Measurements from ENCODE around the gene ZC3HAV1. TPM values are rescaled to one million over a fixed set of nuclear protein-coding genes. Genes with fewer than 3 reads are reported as not detected.

Gene ZC3HAV1
- polyA plus RNA-seq, 1 donor (not counting 4 experiments of a cell fraction or from before 2014, with no cell fraction given) = 31.7 TPM

DNA sequence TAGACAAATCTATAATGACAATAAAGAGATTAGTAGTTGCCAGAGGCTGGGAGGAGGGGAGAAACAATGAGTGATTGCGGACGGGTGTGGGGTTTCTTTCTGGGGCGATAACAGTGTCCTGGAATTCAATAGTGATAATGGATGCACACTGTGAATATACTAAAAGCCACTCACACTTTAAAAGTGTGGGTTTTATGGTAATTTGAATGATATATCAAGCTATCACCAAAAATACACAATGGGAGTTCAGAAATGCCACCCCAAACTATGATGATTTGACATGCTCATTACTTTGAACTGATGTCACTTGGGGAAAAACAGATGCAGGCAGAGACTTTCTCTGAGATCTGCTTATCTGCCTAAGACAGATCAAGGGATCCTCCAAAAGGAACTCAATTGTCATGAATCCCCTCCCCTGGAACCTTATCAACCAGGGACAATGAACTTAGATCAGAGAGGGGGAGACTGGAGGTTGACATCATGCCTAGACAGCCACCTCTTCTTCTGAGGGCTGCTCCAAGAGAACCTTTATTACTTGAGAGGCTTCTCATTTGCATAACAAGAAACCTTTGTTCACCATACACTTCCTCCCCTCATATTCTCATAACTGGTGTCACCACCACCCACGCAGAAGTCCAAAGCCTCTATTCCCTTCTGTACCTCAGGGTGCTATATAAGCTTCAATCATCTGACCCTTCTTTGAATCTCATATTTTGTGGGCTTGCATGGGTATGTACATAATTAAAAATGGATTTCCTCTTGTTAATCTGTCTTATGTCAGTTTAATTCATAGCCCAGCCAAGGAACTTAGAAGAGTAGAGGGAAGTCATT lies 14.8 kb upstream of the ZC3HAV1 start:
- dilution Hi-C loops (cut with MboI; ENCODE audit: extremely low pct_ligation_motif_present, low sequenced_read_pairs) = no loop called here

DNA sequence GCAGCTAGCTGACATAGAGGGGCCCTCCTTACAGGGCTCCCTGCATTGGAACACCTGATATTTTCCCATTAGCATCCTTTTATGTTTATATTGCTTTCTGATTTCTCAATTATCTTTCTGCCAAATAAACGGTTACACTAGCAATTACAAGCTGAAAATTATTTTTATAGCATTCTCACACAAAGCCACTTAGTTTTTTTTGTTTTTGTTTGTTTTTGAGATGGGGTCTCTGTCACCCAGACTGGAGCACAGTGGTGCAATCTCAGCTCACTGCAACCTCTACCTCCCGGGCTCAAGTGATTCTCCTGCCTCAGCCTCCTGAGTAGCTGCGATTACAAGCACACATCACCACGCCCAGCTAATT lies 9.9 kb upstream of the ZC3HAV1 start:
- H2AFZ ChIP-seq (ENCODE audit: control insufficient read depth, low read length) = no peak overlapping the region
- no peaks in the 10 kb centered on the region for H3K36me3 ChIP-seq (ENCODE audit: control insufficient read depth in 2 of 2, extremely low read depth in 1 of 2, insufficient read depth in 2 of 2, low read length in 2 of 2)
- no peak overlapping the region for H3K4me2 ChIP-seq (ENCODE audit: control insufficient read depth, extremely low read depth, insufficient read depth, low read depth, low read length)
- no peak for TF ChIP-seq EZH2 (IDR thresholded peaks at IDR 0.05; ENCODE audit: low read length)
- TF ChIP-seq, protein P1, sequence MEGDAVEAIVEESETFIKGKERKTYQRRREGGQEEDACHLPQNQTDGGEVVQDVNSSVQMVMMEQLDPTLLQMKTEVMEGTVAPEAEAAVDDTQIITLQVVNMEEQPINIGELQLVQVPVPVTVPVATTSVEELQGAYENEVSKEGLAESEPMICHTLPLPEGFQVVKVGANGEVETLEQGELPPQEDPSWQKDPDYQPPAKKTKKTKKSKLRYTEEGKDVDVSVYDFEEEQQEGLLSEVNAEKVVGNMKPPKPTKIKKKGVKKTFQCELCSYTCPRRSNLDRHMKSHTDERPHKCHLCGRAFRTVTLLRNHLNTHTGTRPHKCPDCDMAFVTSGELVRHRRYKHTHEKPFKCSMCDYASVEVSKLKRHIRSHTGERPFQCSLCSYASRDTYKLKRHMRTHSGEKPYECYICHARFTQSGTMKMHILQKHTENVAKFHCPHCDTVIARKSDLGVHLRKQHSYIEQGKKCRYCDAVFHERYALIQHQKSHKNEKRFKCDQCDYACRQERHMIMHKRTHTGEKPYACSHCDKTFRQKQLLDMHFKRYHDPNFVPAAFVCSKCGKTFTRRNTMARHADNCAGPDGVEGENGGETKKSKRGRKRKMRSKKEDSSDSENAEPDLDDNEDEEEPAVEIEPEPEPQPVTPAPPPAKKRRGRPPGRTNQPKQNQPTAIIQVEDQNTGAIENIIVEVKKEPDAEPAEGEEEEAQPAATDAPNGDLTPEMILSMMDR (optimal IDR thresholded peaks at IDR 0.05 in 1 of 3, IDR thresholded peaks at IDR 0.05 in 1 of 3, conservative IDR thresholded peaks at IDR 0.05 in 1 of 3; ENCODE audit: extremely low read depth in 1 of 3, insufficient read depth in 2 of 3, low read length in 3 of 3) = no peak
- H3K9me3 ChIP-seq (ENCODE audit: control insufficient read depth, low read depth, low read length) = no peaks in the 10 kb centered on the region
- FAIRE-seq (no peak), DNase-seq (ENCODE audit: low read depth, low spot score) (no peak)
- no peaks in the 10 kb centered on the region for H3K79me2 ChIP-seq (ENCODE audit: control insufficient read depth, insufficient read depth, low read length)
- no peak overlapping the region for H3K27ac ChIP-seq (ENCODE audit: control insufficient read depth, insufficient read depth, low read length)
- H3K9ac ChIP-seq (ENCODE audit: control insufficient read depth, extremely low read depth, insufficient read depth, low read length) = no peak overlapping the region
- H3K9me1 ChIP-seq (ENCODE audit: control insufficient read depth, extremely low read depth, insufficient read depth, low read length) = no peaks in the 10 kb centered on the region
- no peak overlapping the region for H3K4me3 ChIP-seq (ENCODE audit: control insufficient read depth in 2 of 3, extremely low read depth in 1 of 3, insufficient read depth in 2 of 3, low read depth in 1 of 3, low read length in 3 of 3)
- peaks cover 3% of the 10 kb centered on the region for H3K27me3 ChIP-seq (ENCODE audit: control insufficient read depth, extremely low read depth, insufficient read depth, low read length)
- dilution Hi-C loops (cut with MboI; ENCODE audit: extremely low pct_ligation_motif_present, low sequenced_read_pairs) = no loop called here
- no peaks in the 10 kb centered on the region for H4K20me1 ChIP-seq (ENCODE audit: control insufficient read depth, extremely low read depth, insufficient read depth, low read length)
- peaks cover 15% of the 10 kb centered on the region for H3K4me1 ChIP-seq (ENCODE audit: control insufficient read depth, extremely low read depth, insufficient read depth, low read length)

More for the DNA sequence above, 14.8 kb upstream of the ZC3HAV1 start:
- Histone ChIP-seq H3K4me1 (ENCODE audit: control insufficient read depth, extremely low read depth, insufficient read depth, low read length) (no peaks in the 10 kb centered on the region), H3K27ac (ENCODE audit: control insufficient read depth, insufficient read depth, low read length) (no peak overlapping the region), H3K9ac (ENCODE audit: control insufficient read depth, extremely low read depth, insufficient read depth, low read length) (no peak overlapping the region), H3K79me2 (ENCODE audit: control insufficient read depth, insufficient read depth, low read length) (no peaks in the 10 kb centered on the region), H3K36me3 (ENCODE audit: control insufficient read depth in 2 of 2, extremely low read depth in 1 of 2, insufficient read depth in 2 of 2, low read length in 2 of 2) (no peaks in the 10 kb centered on the region), H4K20me1 (ENCODE audit: control insufficient read depth, extremely low read depth, insufficient read depth, low read length) (no peaks in the 10 kb centered on the region), H3K4me2 (ENCODE audit: control insufficient read depth, extremely low read depth, insufficient read depth, low read depth, low read length) (no peak overlapping the region), H2AFZ (ENCODE audit: control insufficient read depth, low read length) (no peak overlapping the region), H3K4me3 (ENCODE audit: control insufficient read depth in 2 of 3, extremely low read depth in 1 of 3, insufficient read depth in 2 of 3, low read depth in 1 of 3, low read length in 3 of 3) (no peak overlapping the region), H3K27me3 (ENCODE audit: control insufficient read depth, extremely low read depth, insufficient read depth, low read length) (peaks cover 12% of the 10 kb centered on the region), H3K9me1 (ENCODE audit: control insufficient read depth, extremely low read depth, insufficient read depth, low read length) (no peaks in the 10 kb centered on the region), H3K9me3 (ENCODE audit: control insufficient read depth, low read depth, low read length) (no peaks in the 10 kb centered on the region)
- TF ChIP-seq, protein P1 (optimal IDR thresholded peaks at IDR 0.05 in 1 of 3, IDR thresholded peaks at IDR 0.05 in 1 of 3, conservative IDR thresholded peaks at IDR 0.05 in 1 of 3; ENCODE audit: extremely low read depth in 1 of 3, insufficient read depth in 2 of 3, low read length in 3 of 3) = no peak
- no peak for TF ChIP-seq EZH2 (IDR thresholded peaks at IDR 0.05; ENCODE audit: low read length)
- FAIRE-seq (no peak), DNase-seq (ENCODE audit: low read depth, low spot score) (no peak)
